Endometrium (tissue), 2 donors: ENCODE results near the gene NCAPD3.
"Not testable (repeated sequence)": the region's sequence is repeated elsewhere in the genome, so short reads cannot be mapped to it uniquely, and the experiment has no call there.

ENCODE experiments used
- FAIRE-seq: peaks from 2 replicates; lab custom pipeline; 2012; peaks lifted over from hg19 to GRCh38; lab: Jason Lieb, UNC
- donor health status: control.
- donor health status: control.

Gene NCAPD3

DNA sequence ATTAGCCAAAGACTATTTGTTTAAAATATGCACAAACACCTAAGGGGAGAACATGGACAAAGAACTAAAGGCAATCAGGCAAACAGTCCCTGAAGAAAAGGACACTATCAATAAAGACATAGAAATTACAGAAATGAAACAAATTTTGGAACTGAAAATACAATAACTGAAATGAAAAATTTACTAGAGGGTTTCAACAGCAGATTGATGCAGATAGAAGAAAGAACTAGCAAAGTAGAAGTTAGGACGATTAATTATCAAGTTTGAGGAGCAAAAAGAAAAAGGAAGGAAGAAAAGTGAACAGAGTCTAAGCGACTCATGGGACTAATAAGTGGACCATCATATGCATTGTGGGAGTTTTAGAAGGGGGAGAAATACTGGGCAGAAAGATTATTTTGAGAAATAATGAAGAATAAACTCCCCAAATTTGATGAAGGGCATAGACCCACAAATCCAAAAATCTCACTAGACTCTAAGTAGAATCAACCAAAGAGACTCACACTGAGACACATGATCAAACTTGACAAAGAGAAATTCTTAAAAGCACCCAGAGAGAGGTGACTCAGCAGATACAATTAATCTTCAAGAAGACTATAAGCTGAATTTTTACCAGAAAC is 92.0 kb downstream of the NCAPD3 start:
- no peak for FAIRE-seq

DNA sequence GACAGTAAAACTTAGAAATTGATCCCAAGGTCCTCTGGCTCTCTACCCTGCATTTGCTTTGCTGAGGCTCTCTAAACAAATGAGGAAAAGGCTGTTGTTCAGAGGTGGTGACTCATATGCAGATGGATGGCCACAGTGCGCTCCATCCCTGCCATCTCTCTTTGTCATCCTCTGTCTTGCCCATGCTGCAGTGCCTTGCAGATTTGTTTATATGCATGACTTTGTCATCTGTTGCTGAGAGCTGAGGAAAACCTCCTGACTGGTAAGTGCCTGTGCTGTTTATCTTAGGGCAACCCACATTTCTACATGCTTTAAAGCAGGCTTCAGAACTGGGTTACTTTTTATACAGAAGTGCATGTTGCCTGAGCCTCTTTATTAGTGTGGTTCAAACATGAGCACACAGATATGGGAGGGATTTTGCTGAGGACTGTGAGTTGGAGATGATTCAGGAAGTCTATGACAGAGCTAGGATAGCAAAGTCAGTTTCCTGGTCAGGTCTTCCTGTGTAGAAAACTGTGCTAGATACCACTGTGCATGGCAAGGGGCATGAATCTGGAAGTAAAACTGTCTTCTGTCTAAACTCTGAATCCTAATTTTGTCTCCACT is 97.4 kb downstream of the NCAPD3 start:
- no peak for FAIRE-seq

DNA sequence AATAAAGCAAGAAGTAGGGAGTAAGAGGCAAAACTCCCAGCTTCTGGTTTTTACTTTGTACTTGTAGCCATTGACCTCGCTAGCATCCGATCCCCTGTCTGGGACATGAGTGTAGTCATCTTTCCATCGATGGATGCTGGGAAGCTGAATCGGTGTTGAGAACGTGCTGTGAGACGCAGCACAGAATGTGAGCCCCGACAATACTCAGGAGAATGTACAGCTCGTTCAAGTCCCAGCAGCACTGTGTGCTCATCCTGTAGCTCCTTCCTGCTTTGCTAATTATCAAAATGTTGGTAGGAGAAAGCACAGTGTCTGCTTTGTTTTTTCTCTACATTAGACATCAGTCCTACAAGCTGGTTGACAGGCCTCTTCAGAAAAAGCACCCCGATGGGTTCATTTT is 98.3 kb downstream of the NCAPD3 start:
- FAIRE-seq, result no peak

DNA sequence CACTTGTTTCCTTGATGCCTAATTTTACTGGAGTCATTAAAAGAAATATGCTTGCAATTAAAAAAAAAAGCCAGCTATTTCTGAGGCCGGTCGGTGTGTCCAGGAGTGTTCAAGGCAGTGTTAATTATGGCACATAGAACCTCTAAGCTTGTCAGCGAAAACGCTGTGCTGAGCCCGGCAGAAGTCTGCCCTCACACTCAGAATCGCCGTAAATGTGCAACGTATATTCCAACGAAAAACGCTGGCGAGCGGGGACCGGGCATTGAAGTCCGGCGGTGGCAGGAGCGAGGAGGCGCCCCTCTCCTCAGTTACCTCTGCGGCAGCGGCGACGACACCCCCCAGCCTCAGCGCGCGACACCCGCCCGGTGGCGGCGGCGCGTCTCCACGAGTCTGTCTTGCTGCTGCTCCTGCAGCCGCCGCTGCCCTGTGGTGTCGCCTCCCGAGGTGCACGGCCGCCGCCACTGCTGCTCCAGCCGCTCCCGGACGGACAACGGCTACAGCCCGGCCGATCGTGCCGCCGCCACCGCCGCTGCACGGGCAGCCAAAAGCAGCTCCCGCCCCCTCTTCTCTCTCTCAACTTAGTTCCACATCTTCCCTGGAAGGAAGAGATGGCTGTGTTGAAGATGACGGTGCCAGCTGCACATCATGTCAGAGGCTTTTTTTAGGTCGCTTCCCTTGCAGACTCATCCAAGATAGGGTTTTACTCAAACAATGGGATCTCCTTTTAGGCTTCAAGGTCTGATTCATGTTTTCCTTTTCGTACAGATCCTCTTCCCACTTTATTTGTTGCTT is 98.9 kb downstream of the NCAPD3 start:
- FAIRE-seq, result no peak

DNA sequence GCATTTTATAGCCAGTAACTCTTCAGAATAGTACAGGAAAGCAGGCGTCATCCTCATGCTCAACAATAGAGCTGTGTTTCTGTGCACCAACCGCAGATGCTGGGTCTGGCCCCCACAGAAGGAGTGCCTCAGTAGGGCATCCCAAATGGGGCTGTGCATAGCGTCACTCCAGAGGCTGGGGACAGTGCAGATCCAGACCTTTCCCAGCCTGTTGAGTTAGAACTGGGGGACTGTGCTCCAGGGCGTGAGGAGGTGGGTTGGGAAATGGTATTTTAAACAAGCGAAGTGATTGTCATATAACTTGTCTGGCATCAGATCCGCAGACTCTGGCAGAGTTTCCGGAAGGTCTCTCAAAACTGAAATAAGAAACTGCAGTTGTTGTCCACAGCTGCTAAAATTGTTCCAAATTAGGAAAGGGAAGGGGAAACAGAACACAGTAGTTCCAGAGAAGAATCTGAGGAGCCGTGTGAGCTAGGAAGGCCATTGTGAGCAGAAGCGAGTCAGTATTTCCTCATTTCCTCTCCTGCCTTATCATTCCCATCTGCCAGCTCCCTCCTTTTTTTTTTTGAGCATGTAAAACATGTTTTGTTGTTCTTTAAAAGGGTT is 102.7 kb downstream of the NCAPD3 start:
- no peak for FAIRE-seq

DNA sequence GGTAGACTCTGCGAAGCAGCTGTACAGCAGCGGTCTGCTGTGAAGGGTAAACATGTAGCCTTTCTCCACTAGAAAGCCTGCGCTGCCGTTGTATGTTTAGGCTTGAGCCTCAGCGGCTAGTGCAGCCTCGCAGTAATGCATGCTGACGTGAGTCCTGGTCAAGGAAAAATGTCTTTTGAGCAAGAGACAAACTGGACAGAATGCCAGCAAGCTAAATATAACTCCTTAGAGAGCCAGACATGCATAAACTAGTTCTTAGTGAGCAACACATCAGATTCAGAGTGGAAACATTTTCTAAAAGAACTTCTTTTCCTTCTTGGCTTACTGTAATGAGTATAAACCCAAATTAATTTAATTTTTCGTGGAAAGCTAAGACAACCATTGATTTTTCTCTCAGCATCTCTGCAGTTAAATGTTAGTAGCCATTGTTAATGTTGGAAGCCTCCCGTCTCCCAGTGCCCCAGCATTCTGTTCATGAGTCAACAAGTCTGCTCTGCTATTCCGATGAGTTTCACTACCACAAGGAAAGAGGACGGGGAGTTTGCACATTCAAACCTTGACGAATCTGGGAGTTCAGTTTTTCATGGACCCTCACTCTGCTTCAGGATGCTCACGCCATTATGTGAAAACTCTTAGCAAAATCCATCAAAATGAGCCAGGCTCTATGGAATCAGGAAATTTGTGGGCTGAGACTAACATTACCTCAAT is 103.5 kb downstream of the NCAPD3 start:
- FAIRE-seq, result no peak

DNA sequence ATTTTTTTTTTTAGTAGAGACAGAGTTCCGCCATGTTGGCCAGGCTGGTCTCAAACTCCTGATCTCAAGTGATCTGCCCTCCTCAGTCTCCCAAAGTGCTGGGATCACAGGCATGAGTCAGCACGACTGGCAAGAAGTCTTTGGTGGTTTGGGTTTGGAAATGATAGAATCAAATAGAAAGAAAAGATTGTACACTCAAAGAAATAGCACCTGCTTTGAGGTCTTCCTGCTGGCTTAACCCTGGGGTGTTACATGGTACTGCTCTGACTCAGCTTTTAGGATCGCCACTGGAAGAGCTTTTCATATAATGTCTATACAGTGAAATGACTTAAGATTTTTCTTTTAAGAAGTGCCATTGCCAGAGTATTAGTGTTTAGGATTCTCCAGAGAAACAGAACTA is 104.7 kb downstream of the NCAPD3 start:
- FAIRE-seq, result no peak

DNA sequence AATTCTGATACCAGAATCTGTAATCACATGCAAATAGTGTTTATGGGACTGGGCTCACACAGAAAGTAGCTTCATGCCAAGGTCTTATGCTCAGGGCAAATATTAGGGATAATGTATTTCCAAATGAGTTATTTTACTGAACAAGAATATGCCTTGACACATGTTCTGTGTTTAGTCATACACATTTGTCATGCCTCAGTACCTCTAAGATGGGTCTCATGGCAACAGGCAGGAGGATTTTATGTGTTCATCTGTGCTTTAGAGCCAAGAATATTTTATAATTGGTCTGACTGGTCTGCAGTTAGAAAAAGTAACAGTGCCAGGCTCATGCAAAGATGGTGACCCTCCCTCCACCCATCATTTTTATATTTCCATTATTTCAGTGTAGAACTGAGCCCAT is 105.8 kb downstream of the NCAPD3 start:
- no peak for FAIRE-seq

DNA sequence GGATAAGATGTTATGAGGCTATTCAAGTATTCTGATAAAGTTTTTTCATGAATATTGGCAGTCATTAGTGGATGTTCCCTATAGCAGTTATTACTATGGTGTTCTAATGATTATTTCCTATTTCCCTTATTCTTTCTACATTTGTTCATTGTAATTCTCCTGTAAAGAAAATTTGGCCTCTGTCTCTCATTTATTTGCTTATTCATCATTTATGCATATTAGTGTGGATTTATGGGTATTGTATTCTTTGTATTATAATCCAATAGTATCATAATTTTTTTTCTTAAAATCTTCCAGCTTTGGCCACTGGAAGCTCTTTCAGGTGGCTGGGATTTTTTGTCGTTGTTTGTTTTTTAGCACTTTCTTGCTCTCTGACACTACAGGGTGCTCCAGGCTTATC is 107.6 kb downstream of the NCAPD3 start:
- FAIRE-seq, result no peak

DNA sequence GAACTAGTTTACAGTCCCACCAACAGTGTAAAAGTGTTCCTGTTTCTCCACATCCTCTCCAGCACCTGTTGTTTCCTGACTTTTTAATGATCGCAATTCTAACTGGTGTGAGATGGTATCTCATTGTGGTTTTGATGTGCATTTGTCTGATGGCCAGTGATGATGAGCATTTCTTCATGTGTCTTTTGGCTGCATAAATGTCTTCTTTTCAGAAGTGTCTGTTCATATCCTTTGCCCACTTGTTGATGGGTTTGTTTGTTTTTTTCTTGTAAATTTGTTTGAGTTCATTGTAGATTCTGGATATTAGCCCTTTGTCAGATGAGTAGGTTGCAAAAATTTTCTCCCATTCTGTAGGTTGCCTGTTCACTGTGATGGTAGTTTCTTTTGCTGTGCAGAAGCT is 110.0 kb downstream of the NCAPD3 start:
- not testable (repeated sequence) for FAIRE-seq

DNA sequence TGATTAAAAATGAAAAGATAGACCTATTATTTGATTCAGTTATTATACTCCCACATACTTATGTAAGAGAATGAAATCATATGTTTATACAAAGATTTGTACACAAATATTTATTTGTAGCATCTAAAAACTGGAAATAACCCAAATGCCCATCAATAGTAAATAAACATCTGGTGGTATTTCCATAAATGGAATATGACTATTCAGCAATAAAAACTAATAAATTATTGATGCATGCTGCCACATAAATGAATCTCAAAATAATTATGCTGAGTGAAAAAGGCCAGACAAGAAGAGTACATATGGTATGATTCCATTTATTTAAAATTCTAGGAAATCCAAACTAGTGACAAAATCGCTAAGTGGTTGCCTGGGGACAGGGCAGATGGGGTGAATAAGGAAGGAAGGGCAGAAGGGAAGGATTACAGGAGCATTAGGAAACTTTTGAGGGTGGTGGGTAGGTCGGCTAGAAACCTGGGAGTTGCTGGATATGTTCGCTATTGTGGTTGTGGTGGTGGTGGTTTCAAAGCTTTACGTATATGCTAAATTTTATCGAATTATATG is 113.4 kb downstream of the NCAPD3 start:
- no peak for FAIRE-seq
